Measurements from ENCODE around the gene TRIM7.

Gene TRIM7

GRCh38 chr5:181245427-181246275 lies 40.7 kb upstream of the TRIM7 start:
- Histone ChIP-seq H3K4me2 (ENCODE audit: low read length, poor library complexity, severe bottlenecking) (peak overlapping the region; percentile 63), H3K4me3 (ENCODE audit: insufficient read depth in 1 of 2, low read depth in 1 of 2, low read length in 2 of 2) (peak overlapping the region; percentile 77 to 98), H2BK120ac (ENCODE audit: low read depth, low read length) (peak overlapping the region; percentile 93), H3K27ac (ENCODE audit: low read length, poor library complexity, severe bottlenecking) (peak overlapping the region; percentile 81), H4K91ac (ENCODE audit: low read length) (peak overlapping the region; percentile 93), H2BK12ac (ENCODE audit: low read length in 2 of 2) (peak overlapping the region; percentile 73 to 85), H3K36me3 (ENCODE audit: control insufficient read depth in 1 of 2, insufficient read depth in 2 of 2, low read depth in 1 of 2, low read length in 2 of 2) (peaks cover 21 to 25% of the 10 kb centered on the region in 2 experiments), H2AK5ac (ENCODE audit: low read length, severe bottlenecking) (peak overlapping the region; percentile 59), H2AFZ (ENCODE audit: low read depth, low read length) (no peak overlapping the region), H3K4me1 (ENCODE audit: control insufficient read depth, insufficient read depth, low read depth, low read length) (peaks cover 27% of the 10 kb centered on the region), H2BK15ac (ENCODE audit: low read depth, poor library complexity, severe bottlenecking) (peak overlapping the region; percentile 93), H4K8ac (ENCODE audit: low read length) (peak overlapping the region; percentile 99), H3K23ac (ENCODE audit: low read length in 2 of 2) (peak overlapping the region in 1 of 2 experiments; percentile 9), H3K27me3 (ENCODE audit: control insufficient read depth in 1 of 2, insufficient read depth in 1 of 2, low read length in 2 of 2) (no peaks in the 10 kb centered on the region), H3K4ac (ENCODE audit: low read depth in 1 of 2, low read length in 2 of 2) (peak overlapping the region; percentile 73 to 97), H3K18ac (ENCODE audit: low read depth in 1 of 2, low read length in 2 of 2) (peak overlapping the region; percentile 49 to 94), H3K9me3 (ENCODE audit: control insufficient read depth, low read length) (no peaks in the 10 kb centered on the region), H3K14ac (ENCODE audit: low read length in 2 of 2) (peak overlapping the region in 1 of 2 experiments; percentile 28), H2BK5ac (ENCODE audit: low read depth, low read length, poor library complexity, severe bottlenecking) (no peak overlapping the region), H3K79me1 (replicated peaks; ENCODE audit: low read length, poor library complexity, severe bottlenecking) (no peaks in the 10 kb centered on the region), H3K9ac (ENCODE audit: low read length) (peak overlapping the region; percentile 96)
- no peak for DNase-seq
- WGBS, result 34% methylated on average over 34 of the region's 34 CpGs

DNA sequence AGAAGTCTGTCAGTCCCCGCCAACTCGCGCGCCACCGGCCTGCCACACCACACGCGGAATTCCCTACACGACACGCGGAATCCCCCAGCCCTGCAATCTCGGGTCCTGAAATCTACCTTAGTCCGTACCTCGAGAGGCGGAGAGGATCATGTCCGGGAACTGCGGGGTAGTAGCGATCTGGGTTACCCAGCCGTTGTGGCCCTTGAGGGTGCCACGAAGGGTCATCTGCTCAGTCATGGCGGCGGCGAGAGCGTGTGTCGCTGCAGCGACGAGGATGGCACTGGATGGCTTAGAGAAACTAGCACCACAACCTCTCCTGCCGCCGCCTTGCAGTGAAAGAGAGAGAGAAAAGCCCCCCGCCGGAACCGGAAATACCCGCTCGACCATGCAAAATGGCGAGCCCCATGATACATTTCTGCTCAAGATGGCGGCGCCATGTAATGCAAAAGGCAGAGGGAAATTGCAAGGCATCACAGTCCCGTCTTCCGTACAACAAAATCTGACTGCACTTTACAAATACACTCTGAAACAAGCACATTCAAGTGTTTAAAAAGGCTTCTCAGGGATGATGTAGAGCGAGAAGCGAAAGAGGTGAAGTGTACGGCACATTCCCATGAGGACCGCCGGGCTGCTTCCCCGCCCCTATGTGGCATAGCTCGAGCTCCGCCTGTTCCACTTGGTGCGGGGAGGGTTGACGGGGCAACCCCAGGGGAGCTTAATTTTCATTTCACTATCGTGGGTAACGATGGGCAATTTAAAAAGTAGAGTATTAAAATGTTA lies 38.8 kb upstream of the TRIM7 start, which contains the start of gene RACK1:
Gene RACK1, minus strand, starts transcription at position 343 of the 780 bp plus-strand sequence. Its CDS starts 106 bp downstream, at position 237.
- no peaks in the 10 kb centered on the region for H3K79me1 ChIP-seq (replicated peaks; ENCODE audit: low read length, poor library complexity, severe bottlenecking)
- H3K4me2 ChIP-seq (ENCODE audit: low read length, poor library complexity, severe bottlenecking), result peak within 1 kb of the TSS; percentile 87
- peak within 1 kb of the TSS; percentile 83 for H2BK15ac ChIP-seq (ENCODE audit: low read depth, poor library complexity, severe bottlenecking)
- H2BK12ac ChIP-seq (ENCODE audit: low read length in 2 of 2), result peak within 1 kb of the TSS; percentile 38 to 79
- peak within 1 kb of the TSS in 1 of 2 experiments; percentile 98 for H3K14ac ChIP-seq (ENCODE audit: low read length in 2 of 2)
- H2BK5ac ChIP-seq (ENCODE audit: low read depth, low read length, poor library complexity, severe bottlenecking), result peak within 1 kb of the TSS; percentile 98
- H4K8ac ChIP-seq (ENCODE audit: low read length), result peak within 1 kb of the TSS; percentile 94
- H3K9ac ChIP-seq (ENCODE audit: low read length), result peak within 1 kb of the TSS; percentile 96
- H3K36me3 ChIP-seq (ENCODE audit: control insufficient read depth in 1 of 2, insufficient read depth in 2 of 2, low read depth in 1 of 2, low read length in 2 of 2), result peaks cover 40 to 42% of the 10 kb centered on the region in 2 experiments
- peaks cover 28% of the 10 kb centered on the region for H3K4me1 ChIP-seq (ENCODE audit: control insufficient read depth, insufficient read depth, low read depth, low read length)
- peak within 1 kb of the TSS; percentile 94 for H4K91ac ChIP-seq (ENCODE audit: low read length)
- H2AFZ ChIP-seq (ENCODE audit: low read depth, low read length), result no peak within 1 kb of the TSS
- under 1% methylated on average over 48 of the region's 50 CpGs for WGBS
- peak within 1 kb of the TSS; percentile 99 for H3K27ac ChIP-seq (ENCODE audit: low read length, poor library complexity, severe bottlenecking)
- peak within 1 kb of the TSS; percentile 15 to 94 for H3K23ac ChIP-seq (ENCODE audit: low read length in 2 of 2)
- H3K27me3 ChIP-seq (ENCODE audit: control insufficient read depth in 1 of 2, insufficient read depth in 1 of 2, low read length in 2 of 2), result no peaks in the 10 kb centered on the region
- peak within 1 kb of the TSS; percentile 73 to 97 for H3K4ac ChIP-seq (ENCODE audit: low read depth in 1 of 2, low read length in 2 of 2)
- DNase-seq, result peak; percentile 94
- H3K18ac ChIP-seq (ENCODE audit: low read depth in 1 of 2, low read length in 2 of 2), result peak within 1 kb of the TSS; percentile 95 to 99
- peak within 1 kb of the TSS; percentile 97 to 98 for H3K4me3 ChIP-seq (ENCODE audit: insufficient read depth in 1 of 2, low read depth in 1 of 2, low read length in 2 of 2)
- H3K9me3 ChIP-seq (ENCODE audit: control insufficient read depth, low read length), result no peaks in the 10 kb centered on the region
- H2BK120ac ChIP-seq (ENCODE audit: low read depth, low read length), result peak within 1 kb of the TSS; percentile 65
- H2AK5ac ChIP-seq (ENCODE audit: low read length, severe bottlenecking), result peak within 1 kb of the TSS; percentile 98

DNA sequence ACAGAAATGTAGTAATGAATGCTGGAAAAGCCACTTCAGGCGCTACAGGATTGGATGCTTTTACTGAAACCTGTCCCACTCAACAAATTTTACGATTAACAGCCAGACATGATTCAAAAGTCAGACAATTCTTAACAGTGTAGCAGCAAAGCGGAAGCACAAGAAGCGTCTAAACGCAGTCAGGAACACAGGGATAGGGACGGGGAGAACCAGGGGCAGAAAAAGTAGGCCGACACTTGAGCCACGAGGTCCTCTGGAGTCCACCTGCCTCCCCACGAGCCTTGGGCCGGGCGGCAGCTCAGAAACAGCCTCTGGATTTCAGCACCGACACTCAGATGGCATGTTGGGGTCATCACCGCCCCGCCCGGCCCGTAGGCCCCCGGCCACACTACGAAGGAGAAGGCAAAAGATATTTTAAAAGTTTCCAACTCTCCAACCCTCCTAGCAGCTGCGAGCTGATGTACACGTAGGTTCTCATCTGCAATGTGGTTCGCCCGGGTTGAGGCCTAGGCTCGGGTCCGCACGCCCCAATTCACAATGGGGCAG lies 38.1 kb upstream of the TRIM7 start:
- Histone ChIP-seq H3K9me3 (ENCODE audit: control insufficient read depth, low read length) (no peaks in the 10 kb centered on the region), H3K9ac (ENCODE audit: low read length) (peak overlapping the region; percentile 96), H3K4ac (ENCODE audit: low read depth in 1 of 2, low read length in 2 of 2) (peak overlapping the region; percentile 73 to 97), H4K8ac (ENCODE audit: low read length) (peak overlapping the region; percentile 94), H3K18ac (ENCODE audit: low read depth in 1 of 2, low read length in 2 of 2) (peak overlapping the region; percentile 95 to 99), H3K36me3 (ENCODE audit: control insufficient read depth in 1 of 2, insufficient read depth in 2 of 2, low read depth in 1 of 2, low read length in 2 of 2) (peaks cover 44 to 48% of the 10 kb centered on the region in 2 experiments), H3K79me1 (replicated peaks; ENCODE audit: low read length, poor library complexity, severe bottlenecking) (no peaks in the 10 kb centered on the region), H3K4me1 (ENCODE audit: control insufficient read depth, insufficient read depth, low read depth, low read length) (peaks cover 25% of the 10 kb centered on the region), H2BK5ac (ENCODE audit: low read depth, low read length, poor library complexity, severe bottlenecking) (no peak overlapping the region), H3K14ac (ENCODE audit: low read length in 2 of 2) (peak overlapping the region in 1 of 2 experiments; percentile 98), H3K27me3 (ENCODE audit: control insufficient read depth in 1 of 2, insufficient read depth in 1 of 2, low read length in 2 of 2) (no peaks in the 10 kb centered on the region), H3K23ac (ENCODE audit: low read length in 2 of 2) (peak overlapping the region; percentile 15 to 94), H3K27ac (ENCODE audit: low read length, poor library complexity, severe bottlenecking) (peak overlapping the region; percentile 99), H3K4me2 (ENCODE audit: low read length, poor library complexity, severe bottlenecking) (peak overlapping the region; percentile 87), H2BK12ac (ENCODE audit: low read length in 2 of 2) (peak overlapping the region in 1 of 2 experiments; percentile 48), H4K91ac (ENCODE audit: low read length) (peak overlapping the region; percentile 94), H2BK15ac (ENCODE audit: low read depth, poor library complexity, severe bottlenecking) (peak overlapping the region; percentile 83), H2AFZ (ENCODE audit: low read depth, low read length) (no peak overlapping the region), H3K4me3 (ENCODE audit: insufficient read depth in 1 of 2, low read depth in 1 of 2, low read length in 2 of 2) (peak overlapping the region; percentile 97 to 98), H2AK5ac (ENCODE audit: low read length, severe bottlenecking) (peak overlapping the region; percentile 98), H2BK120ac (ENCODE audit: low read depth, low read length) (peak overlapping the region; percentile 65)
- no peak for DNase-seq
- under 1% methylated on average over 25 of the region's 25 CpGs for WGBS
